ENCODE measurements around the gene KCTD16.

The KCTD16 gene

GRCh38 chr5:144468571-144468970 is 297.9 kb downstream of the KCTD16 start:
- DNase-seq = no peak

- no peak for DNase-seq
These were observed 298.4 kb downstream of the KCTD16 start for GRCh38 chr5:144469106-144469505.

- no peak for DNase-seq
These were observed 301.5 kb downstream of the KCTD16 start for GRCh38 chr5:144472221-144472620.

GRCh38 chr5:144473650-144474049 is 303.0 kb downstream of the KCTD16 start:
- no peak for DNase-seq

GRCh38 chr5:144478565-144478964 is 307.9 kb downstream of the KCTD16 start:
- DNase-seq = no peak

- DNase-seq = no peak
These were observed 311.2 kb downstream of the KCTD16 start for GRCh38 chr5:144481861-144482260.

GRCh38 chr5:144484124-144484897 is 313.6 kb downstream of the KCTD16 start:
- no peak for DNase-seq

- DNase-seq = no peak
These were observed 314.9 kb downstream of the KCTD16 start for GRCh38 chr5:144485540-144485939.

- DNase-seq = no peak
These were observed 316.5 kb downstream of the KCTD16 start for GRCh38 chr5:144487207-144487606.

- no peak for DNase-seq
These were observed 317.1 kb downstream of the KCTD16 start for GRCh38 chr5:144487761-144488160.

GRCh38 chr5:144503123-144503522 is 332.4 kb downstream of the KCTD16 start:
- no peak for DNase-seq

- DNase-seq = no peak
These were observed 334.4 kb downstream of the KCTD16 start for GRCh38 chr5:144504929-144505577.

GRCh38 chr5:144510845-144511579 is 340.3 kb downstream of the KCTD16 start:
- no peak for DNase-seq

- DNase-seq = no peak
These were observed 341.0 kb downstream of the KCTD16 start for GRCh38 chr5:144511580-144512072.

GRCh38 chr5:144522698-144523097 is 352.0 kb downstream of the KCTD16 start:
- DNase-seq = no peak

- DNase-seq = no peak
These were observed 354.3 kb downstream of the KCTD16 start for GRCh38 chr5:144525000-144525399.

GRCh38 chr5:144531188-144531587 is 360.5 kb downstream of the KCTD16 start:
- DNase-seq = no peak
